Measurements from ENCODE around the gene GATD1.

GRCh38 chr11:809287-810039, 32.2 kb upstream of the GATD1 start, which contains the start of gene RPLP2:
- TF ChIP-seq CTCF (IDR thresholded peaks at IDR 0.05 in 4 of 5, conservative IDR thresholded peaks at IDR 0.05 in 1 of 5) (peak in 1 of 5 experiments; percentile 10), POLR2A (IDR thresholded peaks at IDR 0.05) (peak; percentile 90 to 95)
